Measurements from ENCODE around the gene SEMA3B. TPM values are rescaled to one million over a fixed set of nuclear protein-coding genes. Genes with fewer than 3 reads are reported as not detected.
A peak's percentile ranks its signal among the peaks of the same experiment; 100 is the strongest.

Gene SEMA3B
- total and polyA plus RNA-seq, 2 donors from 2014 or later, result 96.1 to 99.9 TPM

DNA sequence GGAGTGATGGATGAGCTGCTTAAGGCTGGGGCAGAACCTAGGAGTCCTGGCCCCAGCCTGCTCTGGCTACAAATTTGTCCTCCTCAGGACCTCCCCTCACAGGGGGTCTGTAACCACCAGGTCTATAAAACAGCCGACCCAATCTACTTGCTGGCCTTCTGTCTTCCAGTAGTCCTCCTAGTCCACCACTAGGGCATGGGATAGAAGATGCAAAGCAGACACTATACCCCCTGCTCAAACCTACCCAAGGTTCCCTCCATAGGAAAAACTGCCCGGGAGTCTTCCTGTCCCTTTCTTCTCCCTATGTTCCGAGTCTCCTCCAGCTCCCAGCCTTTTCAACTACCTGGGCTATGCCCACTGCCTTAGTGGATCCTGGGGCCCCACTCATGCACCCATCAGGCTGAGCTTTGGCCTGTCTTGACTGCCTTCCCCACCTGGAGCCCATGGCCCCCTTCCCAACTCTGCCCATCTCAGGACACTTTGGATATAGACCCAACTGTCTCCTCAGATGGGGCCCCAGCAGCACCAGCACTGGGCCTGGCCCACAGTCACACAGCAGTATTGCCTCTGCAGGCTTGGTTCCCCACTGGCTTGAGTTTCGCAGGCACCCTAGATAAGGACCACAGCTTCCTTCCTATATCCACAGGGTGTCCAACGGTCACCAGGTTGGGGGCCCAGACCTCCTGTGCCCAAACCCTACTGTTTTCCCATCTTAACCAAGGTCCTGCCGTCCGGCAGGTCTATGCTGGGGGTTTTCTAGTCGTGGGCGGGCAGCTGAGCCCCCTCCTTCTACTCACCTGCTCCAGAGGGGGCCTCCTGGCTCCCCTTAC lies 29.2 kb downstream of the SEMA3B start:
- DNase-seq (peak in 1 of 5 donors; percentile 62), FAIRE-seq (no peak)
- H3K27ac ChIP-seq (ENCODE audit: low read depth in 2 of 2, low read length in 2 of 2), result peak overlapping the region; percentile 94
- intact Hi-C loops (cut with DNase I), result no loop called here
- no peaks in the 10 kb centered on the region for H3K27me3 ChIP-seq (ENCODE audit: control insufficient read depth, insufficient read depth, low read length)
- H3K36me3 ChIP-seq (ENCODE audit: control insufficient read depth in 2 of 3, insufficient read depth in 3 of 3, low read length in 3 of 3), result peaks cover 0 to 6% (median 3%) of the 10 kb centered on the region in 3 donors
- H3K4me3 ChIP-seq (ENCODE audit: low read length in 3 of 3), result peak overlapping the region in 2 of 3 donors; percentile 74 to 92
- peak overlapping the region in 2 of 3 donors; percentile 76 to 94 for H3K9ac ChIP-seq (ENCODE audit: low read length in 3 of 3)
- no peak for TF ChIP-seq CTCF (IDR thresholded peaks at IDR 0.05; ENCODE audit: borderline replicate concordance, extremely low read depth, insufficient read depth)
- no peaks in the 10 kb centered on the region for H3K9me3 ChIP-seq (ENCODE audit: control insufficient read depth in 2 of 3, insufficient read depth in 1 of 3, low read length in 3 of 3)
- peaks cover 4 to 38% (median 20%) of the 10 kb centered on the region in 3 donors for H3K4me1 ChIP-seq (ENCODE audit: control insufficient read depth in 2 of 3, insufficient read depth in 2 of 3, low read depth in 1 of 3, low read length in 3 of 3)

DNA sequence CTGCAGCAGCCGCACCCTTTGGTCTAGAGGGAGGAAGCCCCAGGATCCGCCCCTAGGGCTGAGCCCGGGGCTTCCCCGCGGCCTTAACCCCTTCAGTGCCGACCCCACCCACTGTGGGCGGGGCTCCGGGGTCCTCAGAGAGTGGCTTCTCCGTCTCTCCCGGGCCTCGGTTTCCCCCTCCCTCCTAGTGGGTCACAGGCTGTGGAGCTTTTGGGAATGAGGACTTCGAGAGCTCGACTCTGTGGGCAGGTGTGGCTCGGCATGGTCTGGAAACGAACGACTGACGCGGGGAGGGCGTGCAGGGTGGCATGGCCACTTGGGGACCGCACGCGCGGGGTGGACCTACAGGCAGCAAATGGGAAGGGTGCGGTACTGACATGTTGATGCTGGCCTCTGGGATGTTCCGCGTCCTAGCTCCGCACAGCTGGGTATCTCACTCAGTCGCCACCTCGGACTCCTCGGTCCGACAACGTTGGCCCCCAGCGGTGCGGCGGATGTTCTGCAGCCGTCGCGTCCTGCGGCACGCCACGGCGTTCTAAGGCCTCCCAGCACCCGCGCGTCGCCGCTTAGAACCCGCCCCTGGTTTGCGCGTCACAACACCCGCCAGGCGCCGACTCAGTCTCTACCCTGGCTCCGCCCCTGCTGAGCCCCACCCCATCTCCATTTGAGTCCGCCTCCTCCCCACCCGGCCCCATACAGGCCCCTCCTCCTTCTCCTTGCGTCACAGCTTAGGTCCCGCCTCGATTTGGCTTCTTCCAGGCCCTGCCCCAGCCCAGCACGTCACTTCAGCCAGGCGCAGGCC lies 30.1 kb downstream of the SEMA3B start, which contains the start of the genes HYAL3 and NAA80:
TSS of gene HYAL3 (minus strand) at position 570 of the 802 bp plus-strand sequence. CDS start 3,803 bp downstream, outside the sequence.
TSS of gene NAA80 (minus strand) at position 570 of the 802 bp plus-strand sequence. CDS start 1,942 bp downstream, outside the sequence.
- Histone ChIP-seq H3K4me3 (ENCODE audit: low read length in 3 of 3) (peak within 1 kb of the TSS; percentile 74 to 92 (median 91)), H3K27ac (ENCODE audit: low read depth in 2 of 2, low read length in 2 of 2) (peak within 1 kb of the TSS; percentile 94), H3K9me3 (ENCODE audit: control insufficient read depth in 2 of 3, insufficient read depth in 1 of 3, low read length in 3 of 3) (no peaks in the 10 kb centered on the region), H3K36me3 (ENCODE audit: control insufficient read depth in 2 of 3, insufficient read depth in 3 of 3, low read length in 3 of 3) (peaks cover 0 to 6% (median 3%) of the 10 kb centered on the region in 3 donors), H3K27me3 (ENCODE audit: control insufficient read depth, insufficient read depth, low read length) (no peaks in the 10 kb centered on the region), H3K9ac (ENCODE audit: low read length in 3 of 3) (peak within 1 kb of the TSS; percentile 76 to 94 (median 94)), H3K4me1 (ENCODE audit: control insufficient read depth in 2 of 3, insufficient read depth in 2 of 3, low read depth in 1 of 3, low read length in 3 of 3) (peaks cover 4 to 38% (median 18%) of the 10 kb centered on the region in 3 donors)
- intact Hi-C loops (cut with DNase I), result no loop called here
- DNase-seq (peak; percentile 99 to 100 (median 100)), FAIRE-seq (peak; percentile 99)
- peak; percentile 27 for TF ChIP-seq CTCF (IDR thresholded peaks at IDR 0.05; ENCODE audit: borderline replicate concordance, extremely low read depth, insufficient read depth)

DNA sequence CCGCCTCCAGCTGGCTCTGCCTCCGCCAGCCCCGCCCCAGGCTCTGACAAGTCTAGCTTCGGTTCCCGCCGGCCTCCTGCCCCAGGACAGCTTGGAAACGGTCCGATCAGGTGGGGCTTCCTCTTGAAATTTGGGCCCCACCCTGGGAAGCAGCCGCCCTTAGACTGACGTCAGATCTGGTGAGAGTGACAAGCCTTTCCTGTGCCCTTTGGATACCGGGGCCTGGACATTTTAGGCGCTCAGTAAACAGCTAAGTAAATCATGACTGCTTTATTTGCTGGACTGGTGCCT lies 30.6 kb downstream of the SEMA3B start:
- peak overlapping the region; percentile 80 to 93 for H3K27ac ChIP-seq (ENCODE audit: low read depth in 2 of 2, low read length in 2 of 2)
- DNase-seq, result no peak
- no peaks in the 10 kb centered on the region for H3K27me3 ChIP-seq (ENCODE audit: control insufficient read depth, insufficient read depth, low read length)
- H3K4me1 ChIP-seq (ENCODE audit: control insufficient read depth in 2 of 3, insufficient read depth in 2 of 3, low read depth in 1 of 3, low read length in 3 of 3), result peaks cover 4 to 38% (median 18%) of the 10 kb centered on the region in 3 donors
- no peak for FAIRE-seq
- H3K4me3 ChIP-seq (ENCODE audit: low read length in 3 of 3), result peak overlapping the region; percentile 50 to 68 (median 67)
- H3K36me3 ChIP-seq (ENCODE audit: control insufficient read depth in 2 of 3, insufficient read depth in 3 of 3, low read length in 3 of 3), result peaks cover 0 to 6% (median 3%) of the 10 kb centered on the region in 3 donors
- no peak for TF ChIP-seq CTCF (IDR thresholded peaks at IDR 0.05; ENCODE audit: borderline replicate concordance, extremely low read depth, insufficient read depth)
- intact Hi-C loops (cut with DNase I), result no loop called here
- peak overlapping the region; percentile 0 to 64 (median 30) for H3K9ac ChIP-seq (ENCODE audit: low read length in 3 of 3)
- no peaks in the 10 kb centered on the region for H3K9me3 ChIP-seq (ENCODE audit: control insufficient read depth in 2 of 3, insufficient read depth in 1 of 3, low read length in 3 of 3)
